Endothelial cell of umbilical vein (primary cell): ENCODE measurements around the gene MT3. TPM values are rescaled to one million over a fixed set of nuclear protein-coding genes. Genes with fewer than 3 reads are reported as not detected.

Experiments used
- BruUV-seq: library from RNA; stranded (reverse); fragments of 400-500 nt; replicated peaks from 2 replicates; lab custom pipeline; 2021; lab: Mats Ljungman, UMichigan
- CTCF ChIA-PET: fragments of 300-600, 350-600 bp; sonication (Branson Sonifier 250); formaldehyde crosslinking; loops from one replicate; lab custom pipeline; 2021; ENCODE audit warnings: antibody characterized with exemption, inconsistent platforms; lab: Charles Lee
- POLR2A ChIA-PET: fragments of 300-600, 350-600 bp; sonication (Branson Sonifier 250); formaldehyde crosslinking; loops from one replicate; lab custom pipeline; 2021; ENCODE audit warnings: antibody characterized with exemption, inconsistent platforms; lab: Charles Lee
- DNase-seq: peaks from one replicate; pipeline ENCODE4 v3.0.0-alpha.2; 2011; ENCODE audit warnings: low read depth, low spot score
- FAIRE-seq: peaks from 2 replicates; lab custom pipeline; 2011; peaks lifted over from hg19 to GRCh38; lab: Jason Lieb, UNC
- H2AFZ ChIP-seq: 2 replicates; pipeline ENCODE4 v1.6.0; 2012; ENCODE audit warnings: low read depth, low read length, control low read depth, inconsistent platforms
- H3K27ac ChIP-seq: 2 replicates; pipeline ENCODE4 v1.5.1; 2011; ENCODE audit warnings: low read depth, mild to moderate bottlenecking, control low read depth, low read length, moderate library complexity; ENCODE audit not compliant: insufficient read depth
- H3K27me3 ChIP-seq, 2 experiments: 2 replicates each; pipeline versions ENCODE4 v1.6.0 to v1.6.1; 2011; ENCODE audit warnings: low read length in 2 of 2, mixed read lengths in 1 of 2; ENCODE audit not compliant: control insufficient read depth in 2 of 2, insufficient read depth in 2 of 2
- H3K36me3 ChIP-seq, 2 experiments: 2 replicates in 1 of 2; 3 replicates in 1 of 2; pipeline ENCODE4 v1.5.1; 2011; ENCODE audit warnings: low read length in 2 of 2, mild to moderate bottlenecking in 1 of 2, moderate library complexity in 1 of 2; ENCODE audit not compliant: control insufficient read depth in 2 of 2, insufficient read depth in 2 of 2; ENCODE audit errors: extremely low read depth in 1 of 2
- H3K4me1 ChIP-seq: 3 replicates; pipeline ENCODE4 v1.5.1; 2011; ENCODE audit warnings: mild to moderate bottlenecking, low read length; ENCODE audit not compliant: control insufficient read depth, insufficient read depth; ENCODE audit errors: extremely low read depth
- H3K4me2 ChIP-seq: 2 replicates; pipeline ENCODE4 v1.6.1; 2011; ENCODE audit warnings: low read length, control low read depth, mixed read lengths; ENCODE audit not compliant: insufficient read depth
- H3K4me3 ChIP-seq, 3 experiments: fragments of 200-600 bp in 1 of 3; sonication (generic), shearing (Covaris generic) in 1 of 3; replicated peaks in 1 of 3; 2 replicates each; pipeline ENCODE4 v1.5.1; 2011 to 2016; ENCODE audit warnings: control low read depth in 3 of 3, low read length in 3 of 3, mild to moderate bottlenecking in 2 of 3, inconsistent platforms in 1 of 3, low read depth in 1 of 3, moderate library complexity in 1 of 3; ENCODE audit not compliant: insufficient read depth in 1 of 3
- H3K79me2 ChIP-seq: 2 replicates; pipeline ENCODE4 v1.6.0; 2012; ENCODE audit warnings: low read length, inconsistent platforms; ENCODE audit not compliant: control insufficient read depth, insufficient read depth
- H3K9ac ChIP-seq: replicated peaks from 2 replicates; pipeline ENCODE3; 2011; ENCODE audit warnings: low read length, control low read depth; ENCODE audit not compliant: insufficient read depth; ENCODE audit errors: extremely low read depth
- H3K9me1 ChIP-seq: replicated peaks from 3 replicates; pipeline ENCODE4 v1.6.0; 2011; ENCODE audit warnings: mild to moderate bottlenecking, low read length; ENCODE audit not compliant: control insufficient read depth, insufficient read depth; ENCODE audit errors: extremely low read depth
- H3K9me3 ChIP-seq: replicated peaks from 2 replicates; pipeline ENCODE4 v1.5.1; 2012; ENCODE audit warnings: low read length, inconsistent platforms; ENCODE audit not compliant: control insufficient read depth, insufficient read depth
- H4K20me1 ChIP-seq: replicated peaks from 2 replicates; pipeline ENCODE3; 2011; ENCODE audit warnings: mild to moderate bottlenecking, low read length; ENCODE audit not compliant: control insufficient read depth, insufficient read depth; ENCODE audit errors: extremely low read depth
- EZH2 ChIP-seq: IDR thresholded peaks from 2 replicates; pipeline ENCODE4 v1.6.1; 2012; ENCODE audit warnings: borderline replicate concordance, low read depth, mild to moderate bottlenecking, moderate library complexity, low read length, inconsistent platforms; ENCODE audit not compliant: severe bottlenecking
- GATA2 ChIP-seq: IDR thresholded peaks from 2 replicates; pipeline ENCODE4 v1.7.0; 2011; ENCODE audit warnings: low read depth, mild to moderate bottlenecking, moderate library complexity, mixed read lengths, low read length; ENCODE audit not compliant: insufficient read length, insufficient read depth
- POLR2A ChIP-seq: IDR thresholded peaks from 2 replicates; pipeline ENCODE4 v1.6.1; 2012; ENCODE audit warnings: low read depth, mild to moderate bottlenecking, control low read depth, low read length
- POLR2AphosphoS5 ChIP-seq: IDR thresholded peaks from 2 replicates; pipeline ENCODE4 v1.6.1; 2012; ENCODE audit warnings: low read depth, mild to moderate bottlenecking, control low read depth, low read length, moderate library complexity; ENCODE audit not compliant: insufficient read depth
- dilution Hi-C: fragments of 300-500 bp; cut with MboI; formaldehyde crosslinking; loops from one replicate; pipeline ENCODE4 v1.15.0; 2019; ENCODE audit warnings: low sequenced_read_pairs; ENCODE audit not compliant: extremely low pct_ligation_motif_present
- intact Hi-C: fragments of 100-400 bp; cut with micrococcal nuclease; formaldehyde crosslinking; loops from one replicate; pipeline ENCODE4 v1.10.0; 2022
- polyA plus RNA-seq, 4 experiments: library from polyadenylated mRNA; depleted of rRNA in 3 of 4; stranded (reverse) in 3 of 4; unstranded in 1 of 4; fragments of >200 nt; gene quantifications; 2 replicates each; pipeline versions ENCODE4 v1.2.1 to v1.2.3, GENCODE V29; 2011 to 2012; ENCODE audit warnings: missing spikeins in 1 of 4
- total RNA-seq: library from RNA; stranded (reverse); gene quantifications from 2 replicates; pipeline ENCODE4 v1.2.3, GENCODE V29; 2021
- TF ChIP-seq, protein P1 (sequence below): IDR thresholded peaks from 2 replicates; pipeline ENCODE4 v1.6.1; 2011; ENCODE audit not compliant: insufficient read depth, insufficient read length

The MT3 gene
- total and polyA plus RNA-seq, 2 donors (not counting 3 experiments of a cell fraction or from before 2014, with no cell fraction given): not detected

DNA sequence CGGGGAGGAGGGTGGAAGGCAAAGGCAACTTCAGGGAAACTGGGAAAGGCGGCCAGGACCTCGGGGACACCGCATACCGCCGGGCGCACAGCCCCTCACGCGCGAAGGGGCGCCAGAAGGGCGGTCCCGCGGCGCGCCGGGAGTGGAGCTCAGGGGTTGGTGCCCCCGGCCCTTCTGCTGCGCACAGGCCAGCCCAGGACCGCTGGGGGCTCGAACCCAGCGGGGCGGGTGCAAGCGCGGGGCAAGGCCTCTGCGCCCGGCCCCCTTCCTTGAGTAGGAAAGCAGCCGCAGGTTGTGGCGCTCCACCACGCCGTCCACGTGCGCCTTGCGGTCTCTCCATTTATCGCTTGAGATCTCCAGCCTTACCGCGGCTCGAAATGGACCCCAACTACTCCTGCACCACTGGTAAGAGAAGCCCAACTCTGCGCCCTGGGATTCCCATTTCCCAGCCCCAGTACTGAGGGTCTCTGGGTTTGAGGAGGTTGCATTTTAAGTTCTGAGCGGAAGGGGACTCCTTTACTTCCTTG is 46.2 kb downstream of the MT3 start:
- Histone ChIP-seq H3K4me2 (peak overlapping the region; percentile 72), H3K4me1 (peaks cover 19% of the 10 kb centered on the region), H3K79me2 (no peaks in the 10 kb centered on the region), H3K27me3 (peaks cover 34 to 39% of the 10 kb centered on the region in 2 experiments), H4K20me1 (no peaks in the 10 kb centered on the region), H3K9ac (no peak overlapping the region), H3K4me3 (peak overlapping the region in 1 of 3 experiments; percentile 21), H3K9me3 (no peaks in the 10 kb centered on the region), H3K36me3 (no peaks in the 10 kb centered on the region), H2AFZ (peak overlapping the region; percentile 83), H3K27ac (no peak overlapping the region), H3K9me1 (no peaks in the 10 kb centered on the region)
- dilution Hi-C loops (no loop called here), intact Hi-C loops (loop anchor here (2.0 kb wide), 1 partner anchor 23 kb away; no protein-coding TSS in a partner anchor)
- peak; percentile 92 for TF ChIP-seq EZH2
- no peak for TF ChIP-seq GATA2
- TF ChIP-seq, protein P1, sequence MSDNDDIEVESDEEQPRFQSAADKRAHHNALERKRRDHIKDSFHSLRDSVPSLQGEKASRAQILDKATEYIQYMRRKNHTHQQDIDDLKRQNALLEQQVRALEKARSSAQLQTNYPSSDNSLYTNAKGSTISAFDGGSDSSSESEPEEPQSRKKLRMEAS: peak; percentile 11
- no peak for TF ChIP-seq POLR2A
- POLR2A ChIA-PET: interaction anchor here (2.1 kb wide), 1 partner anchor 10 kb away, joined by 6 read pairs; the partner anchor contains the start of gene MT1E
- CTCF ChIA-PET: interaction anchor here (0.7 kb wide), 1 partner anchor 32 kb away, joined by 3 read pairs; no protein-coding TSS in a partner anchor
- no TSS peak for BruUV-seq
- no peak for DNase-seq
- FAIRE-seq: no peak

DNA sequence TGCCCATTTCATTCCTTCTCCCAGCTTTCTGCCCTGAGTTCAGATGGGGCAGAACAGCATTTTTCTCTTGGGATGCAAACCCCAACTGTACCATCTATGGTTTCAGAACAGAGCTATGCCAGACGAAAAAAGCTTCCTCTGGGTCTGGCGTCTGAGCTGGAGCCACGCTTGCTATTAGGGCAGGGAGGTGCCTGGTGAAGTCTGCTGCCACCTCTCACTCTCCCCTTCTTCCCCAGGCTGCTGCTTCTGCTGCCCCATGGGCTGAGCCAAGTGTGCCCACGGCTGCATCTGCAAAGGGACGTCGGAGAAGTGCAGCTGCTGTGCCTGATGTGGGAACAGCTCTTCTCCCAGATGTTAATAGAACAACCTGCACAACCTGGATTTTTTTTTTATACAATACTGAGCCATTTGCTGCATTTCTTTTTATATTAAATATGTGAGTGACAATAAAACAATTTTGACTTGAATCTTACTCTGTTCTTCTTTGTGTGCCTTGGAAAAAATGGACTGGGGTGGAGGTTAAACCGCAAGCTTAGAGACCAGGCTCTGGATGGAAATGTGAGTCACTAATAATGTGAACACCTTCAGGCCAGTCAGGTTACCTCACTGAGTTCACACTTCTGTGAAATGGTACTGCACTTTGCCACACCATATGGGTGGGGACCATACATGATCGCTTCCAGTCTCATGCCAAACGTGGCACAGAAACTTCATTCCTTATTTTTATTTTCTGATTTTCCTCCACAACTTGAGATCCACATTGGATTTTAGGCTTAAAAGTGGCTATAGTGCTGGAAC is 47.5 kb downstream of the MT3 start:
- Histone ChIP-seq H3K4me2 (no peak overlapping the region), H2AFZ (no peak overlapping the region), H3K9me1 (no peaks in the 10 kb centered on the region), H3K4me3 (no peak overlapping the region), H3K9me3 (no peaks in the 10 kb centered on the region), H3K4me1 (peaks cover 19% of the 10 kb centered on the region), H3K27ac (no peak overlapping the region), H3K79me2 (no peaks in the 10 kb centered on the region), H3K36me3 (no peaks in the 10 kb centered on the region), H3K27me3 (peaks cover 34 to 39% of the 10 kb centered on the region in 2 experiments), H4K20me1 (no peaks in the 10 kb centered on the region), H3K9ac (no peak overlapping the region)
- POLR2A ChIA-PET: interaction anchor here (2.1 kb wide), 1 partner anchor 12 kb away, joined by 6 read pairs; the partner anchor contains the start of gene MT1E
- peak; percentile 42 for FAIRE-seq
- CTCF ChIA-PET: interaction anchor here (0.6 to 1.3 kb wide), 4 partner anchors 10 to 60 kb away, joined by 3 to 4 read pairs (median 3); no protein-coding TSS in a partner anchor
- dilution Hi-C loops: no loop called here
- no peak for DNase-seq
- TF ChIP-seq POLR2A (no peak), EZH2 (no peak), POLR2AphosphoS5 (no peak)
- BruUV-seq: no TSS peak
- intact Hi-C loops: no loop called here
